NB4 (cell line): ENCODE data around the gene RAB12.

Source experiments
- DNase-seq: peaks from one replicate; pipeline ENCODE4 v3.0.0; 2010; ENCODE audit warnings: low read depth
- H3K4me3 ChIP-seq: one replicate; pipeline ENCODE4 v1.5.1; 2011; ENCODE audit warnings: mild to moderate bottlenecking, low read depth, low read length, moderate library complexity
- CTCF ChIP-seq: IDR thresholded peaks from one replicate; pipeline ENCODE4 v1.5.1; 2012; ENCODE audit warnings: low read depth, low read length
- MAX ChIP-seq: IDR thresholded peaks from 2 replicates; pipeline ENCODE4 v1.6.1; 2011; ENCODE audit warnings: low read depth, low read length
- MYC ChIP-seq: IDR thresholded peaks from 2 replicates; pipeline ENCODE4 v1.6.1; 2011; ENCODE audit warnings: low read depth, low read length
- POLR2A ChIP-seq: IDR thresholded peaks from 2 replicates; pipeline ENCODE4 v1.6.1; 2011; ENCODE audit warnings: mild to moderate bottlenecking; ENCODE audit not compliant: insufficient read length; ENCODE audit errors: extremely low read depth

Gene RAB12

GRCh38 chr18:8609659-8610458 lies 622 bp downstream of the RAB12 start:
- peak; percentile 54 for DNase-seq
- no peak for TF ChIP-seq MAX
- no peak for TF ChIP-seq CTCF
- TF ChIP-seq POLR2A, result no peak
- peak overlapping the region; percentile 82 for H3K4me3 ChIP-seq

GRCh38 chr18:8610459-8610851 lies 1.2 kb downstream of the RAB12 start:
- DNase-seq, result peak; percentile 40
- peak overlapping the region; percentile 82 for H3K4me3 ChIP-seq
- TF ChIP-seq MAX, result no peak
- TF ChIP-seq MYC, result no peak
- no peak for TF ChIP-seq CTCF
- TF ChIP-seq POLR2A, result no peak

GRCh38 chr18:8611916-8612576 lies 2.8 kb downstream of the RAB12 start:
- no peak for DNase-seq
- no peak for TF ChIP-seq MAX
- TF ChIP-seq MYC, result no peak
- no peak for TF ChIP-seq CTCF
- no peak for TF ChIP-seq POLR2A
- no peak overlapping the region for H3K4me3 ChIP-seq

GRCh38 chr18:8614875-8615274 lies 5.6 kb downstream of the RAB12 start:
- TF ChIP-seq MYC (no peak), POLR2A (no peak)
- no peak overlapping the region for H3K4me3 ChIP-seq
- DNase-seq, result no peak

- H3K4me3 ChIP-seq, result no peak overlapping the region
- DNase-seq, result peak; percentile 77
- TF ChIP-seq CTCF, result no peak
- no peak for TF ChIP-seq POLR2A
- no peak for TF ChIP-seq MAX
- TF ChIP-seq MYC, result no peak
These were observed 6.3 kb downstream of the RAB12 start for GRCh38 chr18:8615397-8616027.

- no peak for DNase-seq
- TF ChIP-seq MAX (no peak), CTCF (no peak), MYC (no peak), POLR2A (no peak)
These were observed 6.8 kb downstream of the RAB12 start for GRCh38 chr18:8616028-8616401.

More at GRCh38 chr18:8616028-8616401, 6.8 kb downstream of the RAB12 start:
- no peak overlapping the region for H3K4me3 ChIP-seq
